GM12801 (cell line): ENCODE measurements around the gene SOX6.

Source experiments
- CTCF ChIP-seq: IDR thresholded peaks from one replicate; pipeline ENCODE4 v1.5.1; 2011; ENCODE audit warnings: control low read depth; ENCODE audit not compliant: insufficient read length; ENCODE audit errors: extremely low read depth

Gene SOX6

GRCh38 chr11:16242806-16243205 is 113.5 kb downstream of the SOX6 start:
- TF ChIP-seq CTCF, result no peak

DNA sequence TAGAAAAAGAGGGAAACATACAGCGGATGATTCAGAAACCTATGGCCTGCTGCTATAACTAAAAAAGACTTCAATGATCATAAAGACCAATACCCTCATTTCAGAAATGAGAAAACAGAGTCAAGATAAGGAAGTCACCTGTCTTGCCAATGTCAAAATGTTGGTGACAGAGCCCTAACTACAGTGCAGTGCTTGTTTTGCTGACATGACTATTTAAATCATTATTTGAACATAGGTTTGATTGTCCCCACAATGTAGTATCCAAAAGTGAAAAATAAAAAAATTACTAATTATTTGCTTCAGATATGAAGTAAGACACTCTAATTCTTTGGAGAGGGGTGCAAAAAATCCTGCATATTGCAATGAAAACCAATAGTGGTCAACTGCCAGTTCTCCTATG is 115.7 kb downstream of the SOX6 start:
- TF ChIP-seq CTCF, result no peak

DNA sequence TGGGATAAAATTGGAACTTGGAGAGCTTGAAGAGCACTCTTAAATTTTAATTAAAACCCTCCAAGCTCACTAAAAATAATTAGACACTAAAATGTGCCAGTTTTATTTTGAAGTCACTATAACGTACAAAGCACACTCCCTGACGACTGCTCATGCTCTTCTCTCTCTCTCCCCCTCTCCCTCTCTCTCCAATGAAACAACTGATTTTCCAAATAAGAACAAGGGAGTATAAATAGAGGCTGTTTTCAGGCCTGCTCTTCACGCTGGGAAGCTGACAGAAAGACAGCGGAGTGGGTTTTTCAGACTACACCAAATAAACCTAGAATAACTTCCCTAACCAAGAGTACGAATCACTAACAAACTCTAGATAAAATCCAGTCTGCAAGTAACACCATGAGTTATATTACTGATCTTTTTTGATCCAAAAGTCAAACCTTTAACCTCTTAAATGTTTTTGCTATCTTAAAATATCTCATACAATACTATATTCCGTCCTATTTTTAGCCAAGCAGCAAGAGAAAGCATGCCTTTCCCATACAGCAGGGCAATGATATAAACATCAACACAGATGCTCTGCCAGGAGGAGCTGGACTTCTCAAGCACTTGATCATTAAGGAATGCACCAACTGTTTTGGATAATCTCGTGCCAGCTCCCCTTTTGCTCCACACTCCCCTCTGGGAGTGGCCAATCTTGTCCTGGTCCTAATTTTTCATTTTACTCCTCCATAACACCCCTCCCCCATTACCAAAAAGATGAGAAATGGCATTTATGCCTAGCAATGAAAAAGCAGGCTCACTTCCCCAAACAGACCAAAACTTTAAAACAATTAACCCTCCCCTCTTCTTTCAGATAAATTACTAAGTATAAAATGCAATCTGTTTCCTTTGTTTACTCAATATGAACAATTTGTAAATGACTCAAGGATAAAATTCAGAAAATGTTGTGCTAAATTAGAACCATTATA is 116.9 kb downstream of the SOX6 start:
- no peak for TF ChIP-seq CTCF

- no peak for TF ChIP-seq CTCF
Observed at GRCh38 chr11:16226245-16226644, 130.1 kb downstream of the SOX6 start.

DNA sequence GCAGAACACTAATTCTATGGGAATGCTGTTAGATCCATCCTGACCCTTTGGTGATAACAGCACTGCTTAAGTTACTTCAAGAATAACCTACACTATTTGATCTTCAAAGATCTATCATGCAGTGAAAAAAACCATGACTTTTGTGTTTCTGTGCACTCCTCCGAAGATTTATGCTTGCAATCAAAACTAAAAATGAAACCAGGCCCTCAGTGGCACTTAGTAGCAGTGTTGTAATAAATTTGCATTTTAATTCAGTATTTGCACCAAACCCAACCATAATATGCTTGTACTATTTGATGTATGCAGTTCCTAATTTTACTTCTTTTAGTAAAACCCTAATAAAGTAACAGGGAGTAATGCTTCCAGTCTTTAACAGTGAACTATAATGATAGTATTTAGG is 130.7 kb downstream of the SOX6 start:
- no peak for TF ChIP-seq CTCF

- no peak for TF ChIP-seq CTCF
Observed at GRCh38 chr11:16223558-16223957, 132.8 kb downstream of the SOX6 start.

- TF ChIP-seq CTCF, result no peak
Observed at GRCh38 chr11:16217631-16218030, 138.7 kb downstream of the SOX6 start.
